ENCODE data around the gene MAGI2.

- TF ChIP-seq, protein P1, sequence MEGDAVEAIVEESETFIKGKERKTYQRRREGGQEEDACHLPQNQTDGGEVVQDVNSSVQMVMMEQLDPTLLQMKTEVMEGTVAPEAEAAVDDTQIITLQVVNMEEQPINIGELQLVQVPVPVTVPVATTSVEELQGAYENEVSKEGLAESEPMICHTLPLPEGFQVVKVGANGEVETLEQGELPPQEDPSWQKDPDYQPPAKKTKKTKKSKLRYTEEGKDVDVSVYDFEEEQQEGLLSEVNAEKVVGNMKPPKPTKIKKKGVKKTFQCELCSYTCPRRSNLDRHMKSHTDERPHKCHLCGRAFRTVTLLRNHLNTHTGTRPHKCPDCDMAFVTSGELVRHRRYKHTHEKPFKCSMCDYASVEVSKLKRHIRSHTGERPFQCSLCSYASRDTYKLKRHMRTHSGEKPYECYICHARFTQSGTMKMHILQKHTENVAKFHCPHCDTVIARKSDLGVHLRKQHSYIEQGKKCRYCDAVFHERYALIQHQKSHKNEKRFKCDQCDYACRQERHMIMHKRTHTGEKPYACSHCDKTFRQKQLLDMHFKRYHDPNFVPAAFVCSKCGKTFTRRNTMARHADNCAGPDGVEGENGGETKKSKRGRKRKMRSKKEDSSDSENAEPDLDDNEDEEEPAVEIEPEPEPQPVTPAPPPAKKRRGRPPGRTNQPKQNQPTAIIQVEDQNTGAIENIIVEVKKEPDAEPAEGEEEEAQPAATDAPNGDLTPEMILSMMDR (conservative IDR thresholded peaks at IDR 0.05; ENCODE audit: low read depth in 2 of 2), result no peak
- TF ChIP-seq POLR2AphosphoS5 (IDR thresholded peaks at IDR 0.05; ENCODE audit: low read depth) (no peak), JUNB (IDR thresholded peaks at IDR 0.05; ENCODE audit: unreplicated experiment) (no peak), EZH2phosphoT487 (IDR thresholded peaks at IDR 0.05; ENCODE audit: unreplicated experiment) (no peak), ZNF462 (CRISPR knock-in tag; IDR thresholded peaks at IDR 0.05) (no peak), CREB1 (CRISPR knock-in tag; IDR thresholded peaks at IDR 0.05; ENCODE audit: low read depth) (no peak), EZH2 (IDR thresholded peaks at IDR 0.05; ENCODE audit: low read depth, unreplicated experiment) (no peak), STAT1 (IDR thresholded peaks at IDR 0.05; ENCODE audit: unreplicated experiment) (no peak), ETS1 (IDR thresholded peaks at IDR 0.05) (no peak), REST (IDR thresholded peaks at IDR 0.05; ENCODE audit: unreplicated experiment) (no peak), NANOG (IDR thresholded peaks at IDR 0.05; ENCODE audit: borderline replicate concordance) (no peak)
Observed at GRCh38 chr7:78463039-78463438, 990.4 kb downstream of the MAGI2 start.
